Measurements from ENCODE around the gene TMA16. TPM values are rescaled to one million over a fixed set of nuclear protein-coding genes. Genes with fewer than 3 reads are reported as not detected.
"Not testable (repeated sequence)": the region's sequence is repeated elsewhere in the genome, so short reads cannot be mapped to it uniquely, and the experiment has no call there.

TMA16 gene
- total RNA-seq = 10 to 100 TPM; 45.1 to 46.7 TPM

GRCh38 chr4:163494360-163495241, at the start of gene TMA16:
Gene TMA16, plus strand, starts transcription at chr4:163494690. Its CDS starts 112 bp downstream, at chr4:163494802.
- no peaks in the 10 kb centered on the region for H3K27me3 Mint-ChIP-seq (ENCODE audit: low read depth)
- no peaks in the 10 kb centered on the region for H3K9me3 Mint-ChIP-seq
- peak within 1 kb of the TSS; percentile 99 for H3K27ac Mint-ChIP-seq
- H3K4me1 Mint-ChIP-seq (ENCODE audit: low read depth) = peaks cover 26% of the 10 kb centered on the region
- H3K36me3 Mint-ChIP-seq (ENCODE audit: low read depth) = peaks cover 14% of the 10 kb centered on the region
- peak; percentile 88 for DNase-seq
- intact Hi-C loops (cut with micrococcal nuclease) = loop anchor here (1.0 to 10.0 kb wide), 5 partner anchors 54 to 1832 kb away; partner anchors contain the start of genes MSMO1 and NAF1
- peak within 1 kb of the TSS; percentile 83 for H3K4me3 Mint-ChIP-seq
- CTCF ChIA-PET = interaction anchor here (2.9 kb wide), 1 partner anchor 55 kb away, joined by 29 read pairs; no protein-coding TSS in a partner anchor

- H3K27ac Mint-ChIP-seq; H3K4me1 Mint-ChIP-seq (ENCODE audit: low read depth); H3K36me3 Mint-ChIP-seq (ENCODE audit: low read depth); H3K4me3 Mint-ChIP-seq; CTCF ChIA-PET; H3K27me3 Mint-ChIP-seq (ENCODE audit: low read depth); H3K9me3 Mint-ChIP-seq; DNase-seq; intact Hi-C loops (cut with micrococcal nuclease): not testable (repeated sequence)
Observed at GRCh38 chr4:163447023-163447422, 47.5 kb upstream of the TMA16 start.

DNA sequence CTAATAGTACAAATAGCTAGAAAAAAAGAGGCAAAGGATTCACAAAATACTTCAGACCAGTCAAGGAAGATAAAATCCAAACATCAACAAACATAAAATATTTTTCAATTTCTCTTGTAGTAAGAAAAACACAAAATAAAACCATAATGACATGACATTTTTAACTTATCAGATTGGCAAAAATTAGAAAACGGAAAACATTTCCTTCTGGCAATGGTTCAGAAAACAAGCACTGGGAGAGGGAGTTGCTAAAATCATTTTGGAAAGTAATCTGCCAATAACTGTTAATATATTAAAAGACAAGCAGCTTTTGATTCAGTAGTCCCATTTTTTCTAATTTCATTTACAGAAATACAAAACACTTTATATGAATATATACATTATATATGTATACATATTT, 47.0 kb upstream of the TMA16 start:
- no peaks in the 10 kb centered on the region for H3K4me1 Mint-ChIP-seq (ENCODE audit: low read depth)
- H3K27ac Mint-ChIP-seq = no peak overlapping the region
- no peaks in the 10 kb centered on the region for H3K9me3 Mint-ChIP-seq
- H3K27me3 Mint-ChIP-seq (ENCODE audit: low read depth) = peaks cover 3% of the 10 kb centered on the region
- DNase-seq = no peak
- intact Hi-C loops (cut with micrococcal nuclease) = no loop called here
- H3K4me3 Mint-ChIP-seq = no peak overlapping the region
- CTCF ChIA-PET = no interaction called here
- no peaks in the 10 kb centered on the region for H3K36me3 Mint-ChIP-seq (ENCODE audit: low read depth)

DNA sequence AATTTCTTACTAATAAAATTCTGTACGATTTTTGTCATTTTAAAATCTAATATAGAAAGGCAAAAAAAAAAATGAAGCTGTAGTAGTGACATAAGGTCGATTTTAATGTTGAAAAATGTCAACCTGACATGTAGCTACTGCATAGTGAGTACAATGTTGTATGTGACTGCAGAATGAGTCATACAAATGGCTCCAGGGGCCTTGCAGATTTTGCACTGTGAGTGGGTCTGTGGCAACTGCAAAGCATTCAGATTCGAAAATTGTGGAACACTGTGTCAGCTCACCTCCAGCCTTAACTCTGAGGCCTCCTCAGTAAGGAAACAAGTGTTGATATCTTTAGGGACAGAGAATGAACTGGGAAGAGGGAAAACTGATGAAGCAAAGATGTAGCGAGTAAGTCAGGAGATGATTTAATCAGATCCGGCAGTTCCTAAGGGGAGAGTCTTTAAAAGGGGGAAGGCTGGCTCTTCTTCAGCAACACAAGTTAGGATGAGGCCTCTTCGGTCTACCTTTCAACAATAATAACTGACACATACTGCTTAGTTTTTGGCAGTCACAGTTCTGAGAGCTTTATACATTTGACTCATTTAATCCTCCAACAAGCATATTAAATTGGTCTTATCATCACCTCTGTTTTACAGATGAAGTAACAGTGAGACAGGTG, 45.8 kb upstream of the TMA16 start:
- no peaks in the 10 kb centered on the region for H3K4me1 Mint-ChIP-seq (ENCODE audit: low read depth)
- CTCF ChIA-PET = interaction anchor here (0.6 kb wide), 2 partner anchors 106 to 384 kb away, joined by 3 read pairs; no protein-coding TSS in a partner anchor
- intact Hi-C loops (cut with micrococcal nuclease) = no loop called here
- no peak for DNase-seq
- no peaks in the 10 kb centered on the region for H3K27me3 Mint-ChIP-seq (ENCODE audit: low read depth)
- H3K36me3 Mint-ChIP-seq (ENCODE audit: low read depth) = no peaks in the 10 kb centered on the region
- no peak overlapping the region for H3K27ac Mint-ChIP-seq
- H3K4me3 Mint-ChIP-seq = no peak overlapping the region
- H3K9me3 Mint-ChIP-seq = no peaks in the 10 kb centered on the region

DNA sequence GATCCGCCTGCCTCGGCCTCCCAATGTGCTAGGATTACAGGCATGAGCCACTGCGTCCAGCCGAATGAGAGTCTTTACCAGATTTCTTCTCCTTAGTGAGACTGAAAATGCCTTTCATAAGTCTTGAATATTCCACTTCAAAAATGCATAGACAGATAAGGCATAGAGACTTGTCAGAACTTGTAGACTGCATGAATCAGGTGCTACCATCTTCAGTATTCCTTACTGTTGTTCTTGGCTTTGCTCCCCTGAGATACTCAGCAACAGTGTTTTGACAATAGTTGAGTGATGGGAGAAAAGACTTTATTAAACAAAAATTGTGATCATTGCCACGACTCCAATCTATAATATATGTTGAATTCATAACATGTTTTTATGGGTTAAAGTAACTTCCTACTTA, 31.9 kb upstream of the TMA16 start:
- peaks cover 4% of the 10 kb centered on the region for H3K27me3 Mint-ChIP-seq (ENCODE audit: low read depth)
- no peak overlapping the region for H3K27ac Mint-ChIP-seq
- no peak for DNase-seq
- H3K9me3 Mint-ChIP-seq = no peaks in the 10 kb centered on the region
- intact Hi-C loops (cut with micrococcal nuclease) = no loop called here
- H3K36me3 Mint-ChIP-seq (ENCODE audit: low read depth) = no peaks in the 10 kb centered on the region
- H3K4me3 Mint-ChIP-seq = no peak overlapping the region
- CTCF ChIA-PET = no interaction called here
- H3K4me1 Mint-ChIP-seq (ENCODE audit: low read depth) = no peaks in the 10 kb centered on the region

- intact Hi-C loops (cut with micrococcal nuclease) = no loop called here
- CTCF ChIA-PET = interaction anchor here (0.6 kb wide), 1 partner anchor 85 kb away, joined by 5 read pairs; no protein-coding TSS in a partner anchor
- H3K9me3 Mint-ChIP-seq = no peaks in the 10 kb centered on the region
- no peak overlapping the region for H3K4me3 Mint-ChIP-seq
- H3K4me1 Mint-ChIP-seq (ENCODE audit: low read depth) = no peaks in the 10 kb centered on the region
- H3K27ac Mint-ChIP-seq = no peak overlapping the region
- no peak for DNase-seq
- H3K27me3 Mint-ChIP-seq (ENCODE audit: low read depth) = peaks cover 9% of the 10 kb centered on the region
- no peaks in the 10 kb centered on the region for H3K36me3 Mint-ChIP-seq (ENCODE audit: low read depth)
Observed at GRCh38 chr4:163467082-163467770, 27.3 kb upstream of the TMA16 start.

DNA sequence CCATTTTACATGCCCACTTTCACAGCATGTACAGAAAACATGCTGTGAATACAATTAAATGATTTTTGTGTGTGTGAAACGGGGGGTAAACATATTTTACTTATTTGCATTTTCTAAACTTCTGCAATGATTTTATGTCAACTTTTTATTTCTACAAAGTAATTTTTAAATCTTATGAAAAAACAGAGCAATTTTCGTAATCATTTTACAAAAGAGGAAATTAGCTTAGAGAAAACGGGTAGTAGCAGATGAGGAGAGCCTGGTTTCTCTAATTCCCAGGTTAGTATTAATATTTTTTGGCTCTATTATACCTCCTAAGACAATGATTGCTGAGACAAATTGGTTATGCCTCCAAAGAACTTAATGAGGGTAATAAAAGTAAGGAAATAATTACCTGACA, 24.1 kb upstream of the TMA16 start:
- H3K9me3 Mint-ChIP-seq = no peaks in the 10 kb centered on the region
- peaks cover 5% of the 10 kb centered on the region for H3K27me3 Mint-ChIP-seq (ENCODE audit: low read depth)
- DNase-seq = no peak
- H3K4me3 Mint-ChIP-seq = no peak overlapping the region
- H3K36me3 Mint-ChIP-seq (ENCODE audit: low read depth) = no peaks in the 10 kb centered on the region
- H3K4me1 Mint-ChIP-seq (ENCODE audit: low read depth) = no peaks in the 10 kb centered on the region
- H3K27ac Mint-ChIP-seq = no peak overlapping the region
- CTCF ChIA-PET = no interaction called here
- intact Hi-C loops (cut with micrococcal nuclease) = no loop called here

GRCh38 chr4:163473130-163473529, 21.4 kb upstream of the TMA16 start:
- Mint-ChIP-seq H3K9me3 (no peaks in the 10 kb centered on the region), H3K27ac (no peak overlapping the region), H3K27me3 (ENCODE audit: low read depth) (peaks cover 2% of the 10 kb centered on the region), H3K4me1 (ENCODE audit: low read depth) (no peaks in the 10 kb centered on the region), H3K36me3 (ENCODE audit: low read depth) (no peaks in the 10 kb centered on the region), H3K4me3 (no peak overlapping the region)
- no peak for DNase-seq
- intact Hi-C loops (cut with micrococcal nuclease) = no loop called here
- CTCF ChIA-PET = no interaction called here

DNA sequence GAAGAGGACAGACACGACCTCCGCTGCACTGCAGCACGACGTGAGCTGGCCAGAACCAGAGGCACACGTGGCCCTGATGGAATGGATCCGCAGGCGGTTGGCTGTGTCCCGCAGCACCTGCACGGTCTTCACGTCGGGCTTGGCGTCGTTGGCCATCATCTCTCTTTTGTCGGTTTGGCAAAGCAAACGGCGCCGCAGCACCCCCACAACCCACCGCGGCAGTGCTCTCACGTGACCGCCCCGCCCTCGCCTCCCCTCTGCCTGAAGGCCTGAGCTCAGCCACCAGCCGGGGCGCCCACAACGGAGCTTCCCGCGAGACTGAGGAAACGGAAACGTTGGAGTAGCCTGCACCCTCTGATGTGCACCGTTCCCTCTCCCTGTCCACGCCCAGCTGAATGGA, 20.9 kb upstream of the TMA16 start, which contains the start of gene TKTL2:
Gene TKTL2, minus strand, starts transcription at position 179 of the 400 bp plus-strand sequence. Its CDS starts 20 bp downstream, at position 159.
- Mint-ChIP-seq H3K27me3 (ENCODE audit: low read depth) (peaks cover 2% of the 10 kb centered on the region), H3K27ac (no peak within 1 kb of the TSS), H3K9me3 (no peaks in the 10 kb centered on the region), H3K36me3 (ENCODE audit: low read depth) (no peaks in the 10 kb centered on the region), H3K4me3 (no peak within 1 kb of the TSS), H3K4me1 (ENCODE audit: low read depth) (no peaks in the 10 kb centered on the region)
- no peak for DNase-seq
- intact Hi-C loops (cut with micrococcal nuclease) = no loop called here
- CTCF ChIA-PET = no interaction called here

DNA sequence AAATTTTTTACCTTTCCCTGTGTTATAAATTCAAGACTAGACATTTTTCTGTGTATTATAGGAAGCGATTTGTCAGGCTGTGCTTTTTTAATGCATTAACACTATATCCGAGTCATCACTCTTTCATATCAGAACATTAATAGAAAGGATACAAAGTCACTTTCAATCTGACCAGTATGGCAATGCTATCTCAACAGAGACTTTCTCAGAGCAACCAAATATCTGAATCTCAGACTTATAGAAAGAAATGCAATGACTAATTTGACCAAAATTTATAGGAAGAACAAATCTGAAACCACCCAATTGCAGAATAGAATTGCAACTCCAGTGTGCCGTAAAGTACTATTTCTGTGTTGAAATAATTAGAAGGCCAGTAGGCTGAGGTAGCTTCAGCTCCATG, 20.5 kb upstream of the TMA16 start:
- H3K9me3 Mint-ChIP-seq = no peaks in the 10 kb centered on the region
- no peaks in the 10 kb centered on the region for H3K36me3 Mint-ChIP-seq (ENCODE audit: low read depth)
- CTCF ChIA-PET = no interaction called here
- intact Hi-C loops (cut with micrococcal nuclease) = no loop called here
- H3K4me3 Mint-ChIP-seq = no peak overlapping the region
- no peaks in the 10 kb centered on the region for H3K4me1 Mint-ChIP-seq (ENCODE audit: low read depth)
- H3K27me3 Mint-ChIP-seq (ENCODE audit: low read depth) = peaks cover 2% of the 10 kb centered on the region
- DNase-seq = no peak
- H3K27ac Mint-ChIP-seq = no peak overlapping the region

DNA sequence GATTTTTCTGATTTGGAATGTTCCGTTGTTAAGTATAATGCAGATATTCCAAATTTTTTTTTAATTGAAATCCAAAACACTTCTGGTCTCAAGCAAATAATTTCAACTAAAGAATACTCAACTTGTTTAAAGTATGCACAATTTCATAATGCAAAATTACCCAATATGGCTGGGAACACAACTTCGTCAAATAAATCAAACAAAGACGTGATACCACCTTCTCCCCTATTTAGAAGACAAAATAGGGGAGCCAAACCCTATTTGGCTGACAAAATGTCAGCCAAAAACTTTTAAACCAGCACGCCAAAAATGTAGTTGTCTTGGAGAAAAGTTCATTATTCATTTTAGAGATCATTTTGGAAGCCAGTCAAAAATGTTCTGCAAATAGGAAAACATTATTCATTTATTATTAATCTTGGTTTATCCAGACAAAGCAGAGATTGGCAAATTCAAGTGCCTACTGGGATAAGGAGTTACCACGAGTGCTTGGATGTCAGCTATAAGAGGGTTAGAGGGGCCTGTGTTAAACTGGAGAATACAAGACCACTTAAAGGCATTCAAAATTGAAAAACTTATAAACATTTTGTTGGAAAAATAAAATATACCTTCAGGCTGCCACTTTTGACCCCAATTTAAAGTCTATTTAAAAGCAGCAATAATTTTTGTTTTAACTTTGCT, 17.6 kb upstream of the TMA16 start:
- no peaks in the 10 kb centered on the region for H3K4me1 Mint-ChIP-seq (ENCODE audit: low read depth)
- no peak overlapping the region for H3K27ac Mint-ChIP-seq
- H3K27me3 Mint-ChIP-seq (ENCODE audit: low read depth) = peaks cover 2% of the 10 kb centered on the region
- H3K36me3 Mint-ChIP-seq (ENCODE audit: low read depth) = no peaks in the 10 kb centered on the region
- no peaks in the 10 kb centered on the region for H3K9me3 Mint-ChIP-seq
- intact Hi-C loops (cut with micrococcal nuclease) = no loop called here
- DNase-seq = no peak
- no peak overlapping the region for H3K4me3 Mint-ChIP-seq
- CTCF ChIA-PET = no interaction called here

DNA sequence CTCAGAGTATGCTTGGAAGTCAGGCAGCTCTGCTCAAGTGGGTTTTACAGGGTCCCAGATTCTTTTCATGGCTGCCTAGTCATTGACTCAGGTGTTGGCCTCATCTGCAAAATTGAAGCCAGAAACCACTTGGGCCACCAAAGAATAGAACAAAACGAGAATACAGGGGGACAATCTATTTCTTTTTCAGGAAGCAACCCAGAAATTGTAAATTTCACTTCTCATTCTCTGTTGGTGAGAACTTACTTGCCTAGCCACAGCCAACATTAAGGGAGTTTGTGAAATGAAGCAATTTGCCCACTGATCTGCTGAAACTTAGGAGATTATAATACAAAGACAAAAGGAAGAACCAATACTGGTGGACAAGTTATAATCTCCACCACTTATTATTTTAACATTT, 12.3 kb upstream of the TMA16 start:
- Mint-ChIP-seq H3K4me1 (ENCODE audit: low read depth) (no peaks in the 10 kb centered on the region), H3K36me3 (ENCODE audit: low read depth) (no peaks in the 10 kb centered on the region), H3K27me3 (ENCODE audit: low read depth) (peaks cover 8% of the 10 kb centered on the region), H3K4me3 (no peak overlapping the region), H3K9me3 (no peaks in the 10 kb centered on the region), H3K27ac (no peak overlapping the region)
- CTCF ChIA-PET = interaction anchor here (1.0 kb wide), 1 partner anchor 66 kb away, joined by 3 read pairs; no protein-coding TSS in a partner anchor
- no peak for DNase-seq
- intact Hi-C loops (cut with micrococcal nuclease) = loop anchor here (5.0 to 10.0 kb wide), 3 partner anchors 200 to 530 kb away; no protein-coding TSS in a partner anchor

Data from activated naive CD4-positive, alpha-beta T cell treated with anti-CD3 and anti-CD28 coated beads for 36 hours (primary cell).